H1 (cell line): Measurements from ENCODE around the gene CTRL. TPM values are rescaled to one million over a fixed set of nuclear protein-coding genes. Genes with fewer than 3 reads are reported as not detected.

Source experiments
- CTCF ChIA-PET: fragments of 300-600 bp; sonication (Branson Sonifier 250); formaldehyde crosslinking; loops from one replicate; lab custom pipeline; 2021; ENCODE audit not compliant: partially characterized antibody; lab: Charles Lee
- POLR2A ChIA-PET: fragments of 300-600 bp; sonication (Branson Sonifier 250); formaldehyde crosslinking; loops from one replicate; lab custom pipeline; 2021; ENCODE audit warnings: inconsistent platforms; ENCODE audit not compliant: partially characterized antibody; lab: Charles Lee
- DNase-seq, 2 experiments: peaks; one replicate each; pipeline versions ENCODE4 v3.0.0 to v3.0.0-alpha.2; 2010 to 2022; ENCODE audit warnings: low spot score in 2 of 2, low read depth in 1 of 2, mixed read lengths in 1 of 2
- FAIRE-seq: peaks from 2 replicates; lab custom pipeline; 2011; peaks lifted over from hg19 to GRCh38; lab: Jason Lieb, UNC
- H2AFZ ChIP-seq: 2 replicates; pipeline ENCODE4 v1.8.1; 2012; ENCODE audit warnings: low read length, inconsistent platforms
- H2AK5ac ChIP-seq: 2 replicates; pipeline ENCODE4 v1.6.1; 2013; ENCODE audit warnings: low read depth, low read length
- H2BK120ac ChIP-seq: replicated peaks from 2 replicates; pipeline ENCODE3; 2013; ENCODE audit warnings: low read depth, low read length, inconsistent platforms
- H2BK12ac ChIP-seq: 2 replicates; pipeline ENCODE4 v1.6.1; 2013; ENCODE audit warnings: low read depth, low read length
- H2BK15ac ChIP-seq: 2 replicates; pipeline ENCODE4 v1.6.1; 2013; ENCODE audit warnings: low read length
- H2BK20ac ChIP-seq: 2 replicates; pipeline ENCODE4 v1.6.1; 2013; ENCODE audit warnings: low read length
- H2BK5ac ChIP-seq: 2 replicates; pipeline ENCODE4 v1.6.1; 2013; ENCODE audit warnings: low read depth, low read length
- H3K14ac ChIP-seq: 2 replicates; pipeline ENCODE4 v1.6.1; 2013; ENCODE audit warnings: inconsistent platforms; ENCODE audit not compliant: insufficient read length
- H3K18ac ChIP-seq: 2 replicates; pipeline ENCODE4 v1.6.1; 2013; ENCODE audit warnings: low read length; ENCODE audit errors: extremely low read depth
- H3K23ac ChIP-seq: 2 replicates; pipeline ENCODE4 v1.6.1; 2013; ENCODE audit warnings: inconsistent platforms; ENCODE audit not compliant: insufficient read length
- H3K23me2 ChIP-seq: 2 replicates; pipeline ENCODE4 v1.6.1; 2013; ENCODE audit warnings: low read depth, low read length
- H3K27ac ChIP-seq: 2 replicates; pipeline ENCODE4 v1.6.1; 2011; ENCODE audit warnings: low read depth, low read length, inconsistent platforms
- H3K27me3 ChIP-seq, 4 experiments: replicated peaks in 1 of 4; 1 replicate in 1 of 4; 2 replicates in 3 of 4; pipeline versions ENCODE4 v1.6.1 to v1.8.1; 2011 to 2013; ENCODE audit warnings: low read length in 3 of 4, mild to moderate bottlenecking in 3 of 4, inconsistent platforms in 2 of 4, mixed read lengths in 2 of 4, moderate library complexity in 1 of 4; ENCODE audit not compliant: control insufficient read depth in 3 of 4, insufficient read depth in 3 of 4; ENCODE audit errors: extremely low read depth in 1 of 4
- H3K36me3 ChIP-seq, 4 experiments: 2 replicates each; pipeline versions ENCODE4 v1.6.1 to v1.8.1; 2011 to 2013; ENCODE audit warnings: mild to moderate bottlenecking in 4 of 4, low read length in 3 of 4, moderate library complexity in 2 of 4, control low read depth in 1 of 4, inconsistent platforms in 1 of 4; ENCODE audit not compliant: insufficient read depth in 4 of 4, control insufficient read depth in 2 of 4
- H3K4ac ChIP-seq: replicated peaks from 2 replicates; pipeline ENCODE3; 2013; ENCODE audit warnings: low read length, low read depth, mixed read lengths, inconsistent platforms; ENCODE audit not compliant: insufficient read length
- H3K4me1 ChIP-seq, 4 experiments: replicated peaks in 1 of 4; 1 replicate in 1 of 4; 2 replicates in 3 of 4; pipeline versions ENCODE4 v1.6.1 to v1.8.1; 2011 to 2013; ENCODE audit warnings: low read length in 3 of 4, inconsistent platforms in 2 of 4, mixed read lengths in 1 of 4; ENCODE audit not compliant: insufficient read depth in 4 of 4, control insufficient read depth in 3 of 4
- H3K4me2 ChIP-seq, 2 experiments: 2 replicates each; pipeline versions ENCODE4 v1.6.1 to v1.8.1; 2011 to 2013; ENCODE audit warnings: low read depth in 2 of 2, low read length in 2 of 2, control low read depth in 1 of 2, inconsistent platforms in 1 of 2, mild to moderate bottlenecking in 1 of 2; ENCODE audit not compliant: insufficient read depth in 1 of 2
- H3K4me3 ChIP-seq, 4 experiments: fragments of 200-600, 300-600 bp in 1 of 4; sonication (generic), shearing (Covaris generic), sonication (Bioruptor Twin) in 1 of 4; 2 replicates each; pipeline versions ENCODE4 v1.5.1 to v1.8.1; 2011 to 2016; ENCODE audit warnings: low read length in 4 of 4, low read depth in 3 of 4, control low read depth in 2 of 4, inconsistent platforms in 2 of 4, mild to moderate bottlenecking in 2 of 4, mixed read lengths in 1 of 4, moderate library complexity in 1 of 4; ENCODE audit not compliant: insufficient read depth in 2 of 4; ENCODE audit errors: extremely low read depth in 1 of 4
- H3K56ac ChIP-seq: replicated peaks from 2 replicates; pipeline ENCODE3; 2013; ENCODE audit warnings: low read depth, mild to moderate bottlenecking, mixed read lengths, low read length, inconsistent platforms; ENCODE audit not compliant: insufficient read length
- H3K79me1 ChIP-seq: 2 replicates; pipeline ENCODE4 v1.6.1; 2013; ENCODE audit warnings: low read depth, low read length, control low read depth
- H3K79me2 ChIP-seq, 2 experiments: 2 replicates each; pipeline versions ENCODE4 v1.6.1 to v1.8.1; 2012 to 2013; ENCODE audit warnings: low read length in 2 of 2, mild to moderate bottlenecking in 2 of 2, inconsistent platforms in 1 of 2; ENCODE audit not compliant: insufficient read depth in 2 of 2, control insufficient read depth in 1 of 2
- H3K9ac ChIP-seq, 4 experiments: replicated peaks in 1 of 4; 1 replicate in 1 of 4; 2 replicates in 3 of 4; pipeline versions ENCODE4 v1.6.1 to v1.8.1; 2011 to 2013; ENCODE audit warnings: low read depth in 3 of 4, low read length in 3 of 4, control low read depth in 2 of 4, mild to moderate bottlenecking in 2 of 4, moderate library complexity in 2 of 4, inconsistent platforms in 1 of 4; ENCODE audit errors: extremely low read depth in 1 of 4
- H3K9me3 ChIP-seq, 2 experiments: 2 replicates each; pipeline versions ENCODE4 v1.6.1 to v1.8.1; 2012 to 2013; ENCODE audit warnings: mild to moderate bottlenecking in 2 of 2, moderate library complexity in 2 of 2, control low read depth in 1 of 2, inconsistent platforms in 1 of 2, low read depth in 1 of 2, low read length in 1 of 2, mixed read lengths in 1 of 2; ENCODE audit not compliant: insufficient read depth in 2 of 2
- H4K20me1 ChIP-seq, 2 experiments: replicated peaks in 1 of 2; 2 replicates each; pipeline versions ENCODE3 to v1.8.1; 2011 to 2013; ENCODE audit warnings: inconsistent platforms in 2 of 2, low read length in 2 of 2, mild to moderate bottlenecking in 1 of 2; ENCODE audit not compliant: insufficient read depth in 2 of 2, control insufficient read depth in 1 of 2
- H4K5ac ChIP-seq: 2 replicates; pipeline ENCODE4 v1.6.1; 2013; ENCODE audit warnings: low read length, low read depth, mixed read lengths, inconsistent platforms; ENCODE audit not compliant: insufficient read length
- H4K8ac ChIP-seq: 2 replicates; pipeline ENCODE4 v1.8.0; 2013; ENCODE audit warnings: mild to moderate bottlenecking, moderate library complexity, low read length, inconsistent platforms; ENCODE audit not compliant: insufficient read depth; ENCODE audit errors: extremely low read depth
- H4K91ac ChIP-seq: replicated peaks from 2 replicates; pipeline ENCODE3; 2013; ENCODE audit warnings: low read length, mixed read lengths, inconsistent platforms; ENCODE audit not compliant: insufficient read length
- ASH2L ChIP-seq: fragments of 200-600, 300-600 bp; sonication (generic); IDR thresholded peaks from one replicate; pipeline ENCODE4 v1.7.1; 2017; ENCODE audit warnings: low read length
- CHD1 ChIP-seq: IDR thresholded peaks from 2 replicates; pipeline ENCODE4 v1.6.1; 2012; ENCODE audit warnings: low read depth, low read length, improper control_type of control experiment
- CHD2 ChIP-seq: IDR thresholded peaks from 2 replicates; pipeline ENCODE4 v1.6.1; 2012; ENCODE audit warnings: low read length, improper control_type of control experiment
- CREB1 ChIP-seq: IDR thresholded peaks from 2 replicates; pipeline ENCODE4 v1.6.1; 2012; ENCODE audit warnings: inconsistent platforms
- GTF2F1 ChIP-seq: IDR thresholded peaks from 2 replicates; pipeline ENCODE4 v1.6.1; 2012; ENCODE audit warnings: low read depth, low read length, improper control_type of control experiment, borderline replicate concordance
- HDAC2 ChIP-seq, 2 experiments: fragments of 300-600 bp in 1 of 2; sonication (generic) in 1 of 2; IDR thresholded peaks; 2 replicates each; pipeline ENCODE4 v1.6.1; 2011 to 2012; ENCODE audit warnings: low read depth in 2 of 2, low read length in 2 of 2, mild to moderate bottlenecking in 2 of 2, moderate library complexity in 2 of 2, borderline replicate concordance in 1 of 2, inconsistent platforms in 1 of 2
- MAFK ChIP-seq: IDR thresholded peaks from 2 replicates; pipeline ENCODE4 v1.6.1; 2012; ENCODE audit warnings: low read depth, mild to moderate bottlenecking, improper control_type of control experiment, low read length
- NRF1 ChIP-seq: IDR thresholded peaks from 2 replicates; pipeline ENCODE4 v1.6.1; 2011; ENCODE audit warnings: mild to moderate bottlenecking, low read depth, low read length, improper control_type of control experiment
- POLR2AphosphoS5 ChIP-seq: IDR thresholded peaks from 2 replicates; pipeline ENCODE4 v1.6.1; 2011; ENCODE audit warnings: low read depth, low read length
- SP1 ChIP-seq: IDR thresholded peaks from 2 replicates; pipeline ENCODE4 v1.6.1; 2011; ENCODE audit warnings: low read depth, low read length
- SUZ12 ChIP-seq: fragments of 200-600 bp; sonication (generic); IDR thresholded peaks from 2 replicates; pipeline ENCODE4 v1.6.1; 2012; ENCODE audit warnings: mild to moderate bottlenecking, inconsistent platforms, low read length, moderate library complexity, mixed read lengths
- WGBS, 2 experiments: shearing (Covaris generic) in 1 of 2; methylation state at CpG; one replicate each; pipeline versions ENCODE4 v1.1.6 to v1.1.7; 2013 to 2015; ENCODE audit warnings: low lambda C conversion rate in 2 of 2, mixed read lengths in 2 of 2, inconsistent platforms in 1 of 2, low coverage in 1 of 2, missing lambda C conversion rate in 1 of 2; ENCODE audit not compliant: insufficient replicate concordance in 2 of 2, insufficient coverage in 1 of 2, insufficient read length in 1 of 2; ENCODE audit errors: extremely low coverage in 1 of 2, missing lambda C conversion rate in 1 of 2; 5-methylcytosine and 5-hydroxymethylcytosine counted together
- polyA plus RNA-seq, 7 experiments: library from polyadenylated mRNA; depleted of rRNA in 3 of 7; stranded (reverse) in 5 of 7; unstranded in 2 of 7; fragments of >200 nt in 5 of 7; fragments of 200-250 nt in 2 of 7; gene quantifications; 1 replicate in 5 of 7; 2 replicates in 1 of 7; 4 replicates in 1 of 7; pipeline versions ENCODE4 v1.2.1 to v1.2.3, GENCODE V29; 2011 to 2013; ENCODE audit warnings: missing spikeins in 2 of 7, mixed read lengths in 2 of 7
- total RNA-seq: library from RNA; stranded (reverse); fragmentation: NEBNext Ultra II Directional; extraction: Animal tissue kit (Norgen Biotek cat#: 25700); gene quantifications from 2 replicates; pipeline ENCODE4 v1.2.1, GENCODE V29; 2021

Gene CTRL
- total and polyA plus RNA-seq, 2 of the 8 experiments (the other 6 are each of a cell fraction or from before 2014, with no cell fraction given), result 1.7 to 4.2 TPM

- no peak overlapping the region for H2AFZ ChIP-seq
- FAIRE-seq (no peak), DNase-seq (no peak)
- H3K9me3 ChIP-seq, result no peaks in the 10 kb centered on the region
- no peak overlapping the region for H2BK12ac ChIP-seq
- no peak overlapping the region for H2BK15ac ChIP-seq
- H4K8ac ChIP-seq, result no peak overlapping the region; the same call in 1 of the 2 replicates
- H2BK120ac ChIP-seq, result no peak overlapping the region
- H4K91ac ChIP-seq, result no peak overlapping the region
- WGBS, 2 experiments, result 81% methylated on average over 6 of the region's 6 CpGs; no CpG with 5 or more reads in 1 of the 2 experiments
- no peak overlapping the region for H4K5ac ChIP-seq
- ChIA-PET POLR2A (interaction anchor here (1.4 kb wide), 1 partner anchor 11 kb away, joined by 4 read pairs; no protein-coding TSS in a partner anchor), CTCF (interaction anchor here (0.5 to 4.1 kb wide), 7 partner anchors 9 to 101 kb away, joined by 3 to 39 read pairs (median 8); partner anchors contain the start of gene NRN1L)
- H3K79me2 ChIP-seq, result no peaks in the 10 kb centered on the region; a peak in 1 of 4 replicates
- H3K4ac ChIP-seq, result no peak overlapping the region
- H3K18ac ChIP-seq, result no peak overlapping the region
- no peak overlapping the region for H3K56ac ChIP-seq
- H3K9ac ChIP-seq, result no peak overlapping the region
- H2BK20ac ChIP-seq, result no peak overlapping the region
- no peak overlapping the region for H3K27ac ChIP-seq
- H3K4me2 ChIP-seq, result no peak overlapping the region
- no peak overlapping the region for H2BK5ac ChIP-seq
- no peaks in the 10 kb centered on the region for H3K27me3 ChIP-seq
- H4K20me1 ChIP-seq, result peaks cover 8 to 12% of the 10 kb centered on the region in 2 experiments
- H3K4me3 ChIP-seq, result no peak overlapping the region
- H3K36me3 ChIP-seq, result no peaks in the 10 kb centered on the region; a peak in 1 of 8 replicates
- no peak overlapping the region for H3K14ac ChIP-seq
- no peak overlapping the region for H3K23ac ChIP-seq
- H3K4me1 ChIP-seq, result peaks cover 0 to 10% (median 4%) of the 10 kb centered on the region in 4 experiments; a peak in 6 of 7 replicates
- H3K79me1 ChIP-seq, result peaks cover 10% of the 10 kb centered on the region
- H3K23me2 ChIP-seq, result no peaks in the 10 kb centered on the region
- no peak overlapping the region for H2AK5ac ChIP-seq
- TF ChIP-seq MAFK (no peak), CHD1 (no peak), CHD2 (no peak), GTF2F1 (no peak), SUZ12 (no peak), HDAC2 (IDR thresholded peaks at IDR 0.05; ENCODE audit: borderline replicate concordance in 1 of 2, low read depth in 2 of 2, low read length in 2 of 2) (no peak), POLR2AphosphoS5 (no peak), CREB1 (no peak), ASH2L (no peak), NRF1 (no peak), SP1 (no peak)
Observed at GRCh38 chr16:67917140-67917851, 14.4 kb downstream of the CTRL start.
